BLaER1 (cell line): Measurements from ENCODE around the gene STK16.
A peak's percentile ranks its signal among the peaks of the same experiment; 100 is the strongest.

Experiments
- H3K27ac ChIP-seq: shearing (Covaris generic); formaldehyde crosslinking; 2 replicates; pipeline ENCODE4 v1.8.1; 2022
- H3K27me3 ChIP-seq: shearing (Covaris generic); formaldehyde crosslinking; 2 replicates; pipeline ENCODE4 v1.8.1; 2022
- H3K36me3 ChIP-seq: shearing (Covaris generic); formaldehyde crosslinking; 2 replicates; pipeline ENCODE4 v1.8.1; 2022
- H3K4me1 ChIP-seq: shearing (Covaris generic); formaldehyde crosslinking; 2 replicates; pipeline ENCODE4 v1.8.1; 2022
- H3K4me2 ChIP-seq: shearing (Covaris generic); formaldehyde crosslinking; 2 replicates; pipeline ENCODE4 v1.8.1; 2022
- H3K4me3 ChIP-seq: shearing (Covaris generic); formaldehyde crosslinking; 2 replicates; pipeline ENCODE4 v1.8.1; 2022
- H3K9ac ChIP-seq: shearing (Covaris generic); formaldehyde crosslinking; 2 replicates; pipeline ENCODE4 v1.8.1; 2022
- H3K9me3 ChIP-seq: shearing (Covaris generic); formaldehyde crosslinking; 2 replicates; pipeline ENCODE4 v1.8.1; 2022
- H4K20me1 ChIP-seq: shearing (Covaris generic); formaldehyde crosslinking; 2 replicates; pipeline ENCODE4 v1.8.1; 2022
- Cebpa-rat ChIP-seq: shearing (Covaris generic); IDR thresholded peaks from 2 replicates; pipeline ENCODE4 v1.8.1; 2022

STK16 gene

DNA sequence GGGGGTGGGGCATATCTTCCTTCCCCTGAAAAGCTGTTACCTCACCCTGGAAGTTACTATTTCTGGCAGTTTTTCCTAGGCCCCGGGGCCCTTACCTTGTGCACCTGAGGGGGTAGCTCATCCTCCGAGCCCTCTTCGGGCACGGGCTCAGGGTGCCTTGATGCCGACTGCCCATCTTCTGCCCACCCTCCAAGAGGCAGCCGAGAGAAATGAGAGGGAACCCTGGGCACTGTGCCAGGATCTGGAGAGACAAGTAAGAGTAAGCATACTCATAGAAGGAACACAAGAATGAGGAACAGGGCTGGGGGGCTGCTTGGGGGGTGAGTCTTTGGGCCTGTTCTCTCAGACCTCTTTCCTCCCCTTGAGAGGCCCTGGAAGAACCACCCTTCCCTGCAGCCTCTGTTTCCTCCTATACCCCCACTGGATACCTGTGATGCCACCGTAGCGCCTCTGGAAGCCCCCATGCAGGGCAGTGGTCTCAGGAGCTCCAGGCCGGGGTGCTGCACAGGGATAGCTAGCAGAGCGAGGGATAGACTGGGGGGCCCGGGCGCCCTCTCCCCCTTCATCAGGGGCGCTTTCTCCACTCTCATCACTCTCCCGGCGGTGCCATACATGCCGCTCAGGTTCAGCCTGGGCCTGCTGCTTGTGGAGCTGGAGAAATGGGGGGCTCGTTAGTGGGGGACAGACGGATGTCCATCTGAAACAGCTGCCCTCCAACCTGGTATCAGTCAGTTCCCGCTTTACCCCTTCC lies 24.5 kb upstream of the STK16 start:
- Histone ChIP-seq H4K20me1 (peaks cover 48% of the 10 kb centered on the region), H3K9ac (no peak overlapping the region), H3K4me2 (no peak overlapping the region), H3K4me3 (no peak overlapping the region), H3K27me3 (no peaks in the 10 kb centered on the region), H3K36me3 (peaks cover 73% of the 10 kb centered on the region), H3K9me3 (no peaks in the 10 kb centered on the region), H3K27ac (no peak overlapping the region), H3K4me1 (peaks cover 53% of the 10 kb centered on the region)
- no peak for TF ChIP-seq Cebpa-rat

- no peaks in the 10 kb centered on the region for H3K27me3 ChIP-seq
- no peak for TF ChIP-seq Cebpa-rat
- peaks cover 71% of the 10 kb centered on the region for H3K36me3 ChIP-seq
- no peaks in the 10 kb centered on the region for H3K9me3 ChIP-seq
- peaks cover 53% of the 10 kb centered on the region for H3K4me1 ChIP-seq
- H3K4me2 ChIP-seq: no peak overlapping the region
- peaks cover 60% of the 10 kb centered on the region for H4K20me1 ChIP-seq
- H3K27ac ChIP-seq: no peak overlapping the region
- H3K4me3 ChIP-seq: no peak overlapping the region
- no peak overlapping the region for H3K9ac ChIP-seq
These were observed 23.2 kb upstream of the STK16 start for GRCh38 chr2:219221957-219222518.

DNA sequence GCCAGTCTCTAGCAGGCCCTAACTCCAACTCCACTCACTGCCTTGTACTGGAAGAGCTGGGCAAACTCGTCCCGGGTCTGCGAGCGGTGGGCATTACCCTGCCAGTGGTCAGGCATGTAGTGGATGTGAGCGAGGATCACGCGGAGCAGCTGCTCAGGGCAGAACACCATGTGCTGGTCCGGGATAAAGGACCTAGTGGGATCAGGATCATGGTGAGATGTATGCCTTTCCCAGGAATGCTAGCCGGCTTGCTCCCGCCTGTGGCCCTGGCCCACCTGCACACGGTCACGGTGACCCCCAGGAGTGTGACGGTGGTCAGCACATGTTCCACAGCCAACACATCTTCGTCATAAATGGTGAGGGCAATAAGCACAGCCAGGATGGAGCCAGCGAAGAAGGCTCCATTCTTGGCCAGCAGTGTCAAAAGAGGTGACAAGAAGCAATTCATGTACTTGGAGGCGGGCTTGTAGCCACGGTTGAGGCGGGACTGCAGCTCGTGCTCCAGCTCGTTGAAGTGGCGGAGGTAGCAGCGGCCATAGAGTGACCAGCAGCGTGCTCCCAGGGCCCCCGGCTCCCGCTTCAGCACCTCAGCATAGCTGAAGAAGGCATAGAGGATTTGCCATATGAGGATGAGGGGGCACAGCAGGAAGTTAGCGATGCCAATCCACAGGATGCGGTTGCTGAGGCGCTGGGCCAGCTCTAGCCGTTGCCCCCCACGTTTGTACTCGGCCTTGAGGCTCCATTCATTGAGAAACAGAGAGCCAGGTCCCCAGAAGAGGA lies 21.3 kb upstream of the STK16 start:
- no peaks in the 10 kb centered on the region for H3K9me3 ChIP-seq
- no peak overlapping the region for H3K4me3 ChIP-seq
- peaks cover 71% of the 10 kb centered on the region for H3K36me3 ChIP-seq
- H3K27ac ChIP-seq: no peak overlapping the region
- H3K9ac ChIP-seq: no peak overlapping the region
- no peaks in the 10 kb centered on the region for H3K27me3 ChIP-seq
- H4K20me1 ChIP-seq: peaks cover 73% of the 10 kb centered on the region
- H3K4me1 ChIP-seq: peaks cover 52% of the 10 kb centered on the region
- H3K4me2 ChIP-seq: no peak overlapping the region
- no peak for TF ChIP-seq Cebpa-rat

- H3K4me2 ChIP-seq: peak overlapping the region; percentile 88
- no peaks in the 10 kb centered on the region for H3K27me3 ChIP-seq
- H4K20me1 ChIP-seq: peaks cover 64% of the 10 kb centered on the region
- H3K4me3 ChIP-seq: no peak overlapping the region
- peak overlapping the region; percentile 18; the same call in 1 of the 2 replicates for H3K9ac ChIP-seq
- peaks cover 61% of the 10 kb centered on the region for H3K36me3 ChIP-seq
- TF ChIP-seq Cebpa-rat: no peak
- H3K27ac ChIP-seq: peak overlapping the region; percentile 28; the same call in 1 of the 2 replicates
- no peaks in the 10 kb centered on the region for H3K9me3 ChIP-seq
- peaks cover 41% of the 10 kb centered on the region for H3K4me1 ChIP-seq
These were observed 19.9 kb upstream of the STK16 start for GRCh38 chr2:219225350-219225749.

DNA sequence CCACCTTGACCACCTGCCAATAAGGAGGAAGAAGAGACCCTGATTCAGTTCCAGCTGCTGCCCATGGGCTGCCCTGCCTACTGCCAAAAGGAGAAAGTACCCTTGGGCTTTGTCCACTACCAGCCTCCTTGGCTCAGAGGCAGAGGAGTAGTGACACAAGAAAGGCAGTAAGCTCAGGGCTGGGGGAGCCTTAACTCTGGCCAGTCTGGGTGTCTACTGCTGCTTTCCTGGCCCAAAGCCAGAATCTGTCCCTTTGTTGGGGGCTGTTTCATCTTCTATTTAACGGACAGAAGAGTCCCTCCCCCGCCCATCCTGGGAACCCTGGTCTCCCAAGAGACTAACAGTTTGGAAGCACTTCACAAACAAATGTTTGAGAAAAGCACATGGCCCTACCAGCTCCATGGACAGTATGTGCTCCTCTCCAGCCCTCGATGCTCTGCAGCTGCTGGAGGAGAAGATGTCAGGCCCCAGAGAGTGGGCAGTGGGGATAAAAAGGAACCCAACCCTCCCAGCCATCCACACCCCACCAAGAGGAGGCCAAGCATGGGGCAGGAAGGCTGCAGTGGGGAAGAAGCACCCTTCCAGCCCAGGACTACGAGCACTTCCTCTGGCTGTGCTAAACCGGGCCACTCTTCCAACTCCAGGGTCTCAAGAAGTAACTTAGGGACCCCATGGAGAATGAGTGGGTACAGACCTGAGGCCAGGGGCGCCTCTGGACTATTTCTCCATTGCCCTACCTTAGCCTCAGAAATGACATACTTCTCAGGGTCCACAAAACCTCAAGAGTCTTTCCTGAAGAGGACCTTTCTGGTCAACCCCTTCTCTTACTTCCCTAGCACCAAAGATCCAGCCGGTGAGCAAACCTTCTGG lies 17.0 kb upstream of the STK16 start:
- H3K27ac ChIP-seq: peak overlapping the region; percentile 84

GRCh38 chr2:219228911-219229304 lies 16.4 kb upstream of the STK16 start:
- Histone ChIP-seq H4K20me1 (peaks cover 55% of the 10 kb centered on the region), H3K4me2 (peak overlapping the region; percentile 88), H3K9me3 (no peaks in the 10 kb centered on the region), H3K4me1 (peaks cover 58% of the 10 kb centered on the region), H3K9ac (peak overlapping the region; percentile 88), H3K27me3 (no peaks in the 10 kb centered on the region), H3K4me3 (peak overlapping the region; percentile 86), H3K27ac (peak overlapping the region; percentile 84), H3K36me3 (peaks cover 48% of the 10 kb centered on the region)
- no peak for TF ChIP-seq Cebpa-rat

More for the DNA sequence above, 17.0 kb upstream of the STK16 start:
- H3K4me3 ChIP-seq: peak overlapping the region; percentile 86
- no peaks in the 10 kb centered on the region for H3K27me3 ChIP-seq
- H3K9ac ChIP-seq: peak overlapping the region; percentile 88
- H3K9me3 ChIP-seq: no peaks in the 10 kb centered on the region
- peaks cover 48% of the 10 kb centered on the region for H3K36me3 ChIP-seq
- H3K4me1 ChIP-seq: peaks cover 58% of the 10 kb centered on the region
- H4K20me1 ChIP-seq: peaks cover 58% of the 10 kb centered on the region
- TF ChIP-seq Cebpa-rat: no peak
- H3K4me2 ChIP-seq: peak overlapping the region; percentile 88

DNA sequence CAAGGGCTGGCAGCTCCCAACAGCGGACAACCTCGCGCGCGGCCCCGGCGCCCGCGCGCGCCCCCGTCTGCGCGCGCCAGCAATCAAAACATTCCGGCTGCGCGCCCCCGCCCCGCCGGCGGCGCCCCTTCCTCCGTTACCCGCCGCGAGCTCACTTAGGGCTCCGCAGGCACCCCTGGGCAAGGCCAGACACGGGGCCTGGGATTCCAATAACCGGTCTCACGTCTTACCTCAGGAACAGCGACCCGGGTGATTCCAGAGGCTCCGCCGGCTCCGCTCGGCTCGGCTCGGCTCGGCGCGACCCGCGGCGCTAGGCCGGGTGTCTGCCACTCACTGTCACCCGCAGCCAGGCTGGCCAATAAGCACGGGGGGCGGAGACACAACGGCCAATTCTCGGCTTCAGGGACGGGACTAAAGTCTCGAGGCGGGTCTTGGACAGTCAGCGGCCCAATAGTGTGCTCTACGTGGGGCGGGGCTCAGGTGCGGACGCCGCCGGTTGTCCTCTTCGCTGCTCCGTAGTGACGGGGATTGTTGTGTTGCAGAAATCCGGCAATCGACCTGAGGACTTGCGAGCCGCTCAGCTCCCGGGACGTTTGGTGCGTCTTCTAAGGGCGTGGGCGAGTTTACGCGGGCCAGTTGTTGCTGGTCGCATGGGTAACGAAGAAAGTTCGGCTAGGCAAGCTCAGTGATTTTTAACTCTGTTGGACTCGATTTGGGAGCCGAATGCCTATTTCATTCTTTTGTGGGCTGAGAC lies 15.8 kb upstream of the STK16 start, which contains the start of the genes ANKZF1 and ATG9A:
TSS of gene ANKZF1 (plus strand) at position 502 of the 754 bp plus-strand sequence. CDS start 452 bp downstream, outside the sequence.
TSS of gene ATG9A (minus strand) at position 332 of the 754 bp plus-strand sequence. CDS start 1,612 bp downstream, outside the sequence.
- peak within 1 kb of the TSS; percentile 86 for H3K4me3 ChIP-seq
- peak within 1 kb of the TSS; percentile 97 for H3K4me2 ChIP-seq
- peak within 1 kb of the TSS; percentile 84 for H3K27ac ChIP-seq
- H3K36me3 ChIP-seq: peaks cover 48% of the 10 kb centered on the region
- no peaks in the 10 kb centered on the region for H3K9me3 ChIP-seq
- H3K4me1 ChIP-seq: peaks cover 58% of the 10 kb centered on the region
- peaks cover 51% of the 10 kb centered on the region for H4K20me1 ChIP-seq
- no peaks in the 10 kb centered on the region for H3K27me3 ChIP-seq
- peak within 1 kb of the TSS; percentile 88 for H3K9ac ChIP-seq
- TF ChIP-seq Cebpa-rat: no peak

DNA sequence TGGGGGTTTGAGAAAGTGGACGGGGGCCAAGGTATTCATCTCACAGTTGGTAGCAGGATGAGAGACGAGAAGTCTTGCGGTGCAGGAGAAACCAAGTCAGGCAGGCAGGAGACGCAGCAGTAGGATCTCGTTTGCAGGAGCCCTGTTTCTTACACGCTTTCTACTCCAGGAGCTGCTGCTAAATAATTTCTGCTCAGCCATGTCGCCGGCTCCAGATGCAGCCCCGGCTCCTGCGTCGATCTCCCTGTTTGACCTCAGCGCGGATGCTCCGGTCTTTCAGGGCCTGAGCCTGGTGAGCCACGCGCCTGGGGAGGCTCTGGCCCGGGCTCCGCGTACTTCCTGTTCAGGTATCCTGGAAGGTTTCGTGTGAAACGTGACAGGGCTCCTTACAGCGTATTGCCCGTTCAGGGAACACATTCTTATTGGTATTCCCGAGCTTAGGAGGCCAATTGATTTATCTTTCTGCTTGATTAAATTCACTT lies 15.2 kb upstream of the STK16 start:
- Histone ChIP-seq H4K20me1 (peaks cover 51% of the 10 kb centered on the region), H3K4me2 (peak overlapping the region; percentile 97), H3K36me3 (peaks cover 48% of the 10 kb centered on the region), H3K9ac (peak overlapping the region; percentile 88), H3K4me3 (peak overlapping the region; percentile 86), H3K4me1 (peaks cover 54% of the 10 kb centered on the region), H3K27me3 (no peaks in the 10 kb centered on the region), H3K27ac (peak overlapping the region; percentile 72), H3K9me3 (no peaks in the 10 kb centered on the region)
- no peak for TF ChIP-seq Cebpa-rat
